Activated gamma-delta T cell treated with anti-CD3 and anti-CD28 coated beads, Interleukin-2, amount 50 U/mL, for 16 hours (primary cell): ENCODE data around the gene LMTK3.
"Not testable (repeated sequence)": the region's sequence is repeated elsewhere in the genome, so short reads cannot be mapped to it uniquely, and the experiment has no call there.

Experiments
- DNase-seq: peaks from one replicate; pipeline ENCODE4 v3.0.0-alpha.2; 2020; ENCODE audit warnings: low read depth

The LMTK3 gene

DNA sequence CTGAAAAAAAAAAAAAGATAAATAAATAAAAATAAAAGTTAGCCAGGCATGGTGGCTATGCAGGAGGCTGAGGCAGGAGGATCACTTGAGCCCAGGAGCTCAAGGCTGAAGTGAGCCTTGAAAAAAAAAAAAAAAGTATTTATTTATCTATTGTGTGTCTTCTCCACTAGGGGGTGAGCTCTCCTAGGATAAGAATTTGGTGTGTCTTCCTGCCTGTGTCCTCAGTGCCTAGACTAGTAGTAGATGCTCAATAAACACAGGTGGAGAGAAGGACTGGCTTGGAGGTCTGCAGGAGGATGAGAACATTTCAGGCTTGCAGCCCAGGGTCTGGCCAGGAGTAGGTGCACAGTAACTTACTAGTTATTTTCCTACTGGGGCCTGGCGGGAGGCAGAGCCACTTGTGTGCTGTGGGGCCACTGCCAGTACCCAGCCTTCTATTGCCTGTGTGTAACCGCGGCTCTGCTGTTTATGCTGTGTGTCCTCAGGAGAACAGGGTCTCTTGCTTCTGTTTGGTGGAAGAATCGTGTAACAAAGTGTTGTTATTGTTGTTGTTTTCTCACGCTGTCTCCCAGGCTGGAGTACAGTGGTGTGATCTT lies 5.4 kb downstream of the LMTK3 start:
- no peak for DNase-seq

DNA sequence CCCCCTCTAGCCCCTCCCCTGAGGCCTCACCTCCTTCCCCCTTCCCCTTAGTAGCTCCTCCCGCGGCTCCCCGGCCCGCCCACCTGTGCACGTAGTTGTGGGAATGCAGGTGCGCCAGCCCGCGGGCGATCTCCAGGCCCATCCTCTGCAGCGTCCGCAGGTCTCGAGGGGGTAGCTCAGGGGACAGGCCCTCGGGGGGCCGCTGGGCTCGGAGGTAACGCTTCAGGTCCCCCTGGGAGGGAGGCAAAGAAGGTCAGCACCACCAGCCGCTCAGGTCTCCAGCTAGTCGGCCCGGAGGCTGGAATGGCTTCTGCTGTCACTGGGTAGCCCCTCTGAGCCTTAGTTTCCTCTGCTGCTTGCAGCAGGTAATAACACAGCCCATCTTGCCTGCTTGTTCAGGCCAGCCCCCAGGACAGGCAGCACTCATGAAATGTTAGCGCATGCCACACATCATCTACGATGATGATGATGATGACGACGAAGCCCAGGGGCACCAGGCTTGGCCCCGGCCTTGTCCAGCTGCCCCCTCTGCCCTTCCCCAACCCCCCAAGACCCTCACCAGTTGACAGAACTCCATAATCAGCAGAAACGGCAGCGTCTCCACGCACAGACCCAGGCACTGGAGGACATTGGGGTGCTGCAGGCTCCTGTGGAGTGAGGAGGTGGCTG lies 9.2 kb downstream of the LMTK3 start:
- DNase-seq = no peak

DNA sequence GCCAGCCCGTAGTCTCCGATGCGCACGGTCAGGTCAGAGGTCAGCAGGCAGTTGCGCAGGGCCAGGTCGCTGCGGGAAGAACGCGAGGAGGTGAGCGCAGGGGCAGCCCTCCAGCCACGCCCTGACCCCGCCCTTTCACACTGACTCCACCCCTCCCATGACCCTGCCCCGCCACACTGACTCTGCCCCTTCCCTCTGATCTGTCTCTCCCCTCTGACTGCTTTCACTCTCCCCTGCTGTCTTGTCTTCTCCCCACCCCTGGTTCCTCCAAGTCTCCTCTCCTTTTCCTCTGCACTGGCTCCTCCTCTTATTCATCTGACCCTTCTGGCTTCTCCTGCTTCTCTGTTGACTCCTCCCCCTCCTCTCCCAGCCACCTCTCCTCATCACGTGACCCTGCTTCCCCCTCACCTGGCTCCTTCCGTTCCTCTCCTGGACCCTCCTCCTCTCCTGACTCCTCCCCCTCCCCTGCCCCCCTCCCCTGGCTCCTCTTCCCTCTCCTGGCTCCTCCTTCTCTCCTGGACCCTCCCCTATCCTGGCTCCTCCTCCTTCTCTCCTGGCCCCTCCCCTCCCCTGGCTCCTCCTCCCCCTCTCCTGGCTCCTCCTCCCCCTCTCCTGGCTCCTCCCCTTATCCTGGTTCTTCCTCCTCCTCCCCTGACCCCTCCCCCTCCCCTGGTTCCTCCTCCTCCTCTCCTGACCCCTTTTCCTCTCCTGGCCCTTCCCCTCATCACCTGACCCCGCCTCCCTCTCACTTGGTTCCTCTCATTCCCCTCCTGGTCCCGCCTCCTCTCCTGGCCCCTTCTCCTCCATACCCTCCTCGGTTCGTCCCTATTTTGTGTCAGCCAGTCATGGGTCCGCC lies 9.9 kb downstream of the LMTK3 start:
- no peak for DNase-seq

DNA sequence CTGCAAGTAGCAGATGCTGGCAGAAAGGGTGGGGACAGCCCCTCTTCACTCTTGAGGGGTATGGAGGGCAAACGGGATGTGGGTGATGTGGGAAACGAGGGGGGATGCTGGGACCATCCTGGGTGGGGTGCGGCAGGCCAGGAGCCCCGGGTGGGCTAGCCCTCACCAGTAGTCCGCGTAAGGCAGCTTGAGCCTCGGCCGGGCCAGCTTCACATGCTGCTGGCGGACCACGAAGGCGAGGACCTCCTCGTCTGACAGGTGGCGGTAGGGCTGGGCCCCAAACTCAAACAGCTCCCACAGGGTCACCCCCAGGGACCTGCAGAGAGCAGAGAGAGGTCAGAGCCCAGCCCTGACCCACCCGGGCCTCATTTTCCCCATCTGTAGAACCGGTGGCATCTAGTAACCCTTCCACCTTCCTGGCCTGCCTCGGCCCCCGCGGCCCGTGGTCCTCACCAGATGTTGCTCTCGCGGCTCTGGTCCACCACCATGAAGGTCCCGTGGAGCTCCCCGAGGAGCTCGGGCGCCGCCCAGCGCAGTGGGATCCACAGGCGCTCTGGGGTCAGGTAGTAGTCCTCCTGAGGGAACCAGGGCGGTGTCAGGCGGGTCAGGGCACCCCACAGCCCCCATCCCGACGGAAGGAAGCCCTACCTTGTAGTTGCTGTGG lies 10.7 kb downstream of the LMTK3 start:
- DNase-seq = no peak

DNA sequence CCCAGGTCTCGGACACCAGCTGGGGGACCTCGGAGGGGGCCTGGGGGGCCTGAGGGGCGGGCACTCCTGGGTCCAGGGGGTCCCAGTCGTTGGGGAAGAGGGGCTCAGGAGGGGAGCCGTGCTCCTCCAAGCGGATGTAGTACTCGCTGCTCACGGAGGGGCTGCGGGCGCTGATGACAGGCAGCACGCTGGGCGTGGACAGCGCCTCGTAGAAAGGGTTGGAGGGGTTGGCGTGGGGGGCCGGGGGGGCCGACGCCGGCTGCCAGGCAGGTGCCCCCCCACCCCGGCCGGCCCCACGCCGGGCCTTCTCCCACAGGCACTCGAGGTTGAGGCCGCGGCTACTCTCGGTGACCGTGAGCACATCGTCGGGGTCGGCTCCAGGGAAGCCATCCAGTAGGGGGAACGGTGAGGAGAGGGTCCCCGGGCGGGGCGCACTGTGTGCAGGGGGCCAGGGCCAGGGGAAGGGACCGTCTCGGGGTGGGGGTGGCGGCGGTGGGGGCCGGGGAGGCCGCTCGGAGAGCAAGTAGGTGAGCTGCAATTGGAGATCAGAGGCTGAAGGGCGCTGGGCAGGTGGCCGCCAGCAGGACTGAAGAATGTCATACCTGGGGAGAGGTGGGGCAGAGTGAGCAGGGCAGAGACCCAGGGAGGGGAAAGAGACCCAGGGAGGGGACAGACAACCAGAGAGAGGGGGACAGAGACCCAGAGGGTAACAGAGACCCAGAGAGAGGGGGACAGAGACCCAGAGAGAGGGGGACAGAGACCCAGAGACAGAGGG lies 12.1 kb downstream of the LMTK3 start:
- no peak for DNase-seq

DNA sequence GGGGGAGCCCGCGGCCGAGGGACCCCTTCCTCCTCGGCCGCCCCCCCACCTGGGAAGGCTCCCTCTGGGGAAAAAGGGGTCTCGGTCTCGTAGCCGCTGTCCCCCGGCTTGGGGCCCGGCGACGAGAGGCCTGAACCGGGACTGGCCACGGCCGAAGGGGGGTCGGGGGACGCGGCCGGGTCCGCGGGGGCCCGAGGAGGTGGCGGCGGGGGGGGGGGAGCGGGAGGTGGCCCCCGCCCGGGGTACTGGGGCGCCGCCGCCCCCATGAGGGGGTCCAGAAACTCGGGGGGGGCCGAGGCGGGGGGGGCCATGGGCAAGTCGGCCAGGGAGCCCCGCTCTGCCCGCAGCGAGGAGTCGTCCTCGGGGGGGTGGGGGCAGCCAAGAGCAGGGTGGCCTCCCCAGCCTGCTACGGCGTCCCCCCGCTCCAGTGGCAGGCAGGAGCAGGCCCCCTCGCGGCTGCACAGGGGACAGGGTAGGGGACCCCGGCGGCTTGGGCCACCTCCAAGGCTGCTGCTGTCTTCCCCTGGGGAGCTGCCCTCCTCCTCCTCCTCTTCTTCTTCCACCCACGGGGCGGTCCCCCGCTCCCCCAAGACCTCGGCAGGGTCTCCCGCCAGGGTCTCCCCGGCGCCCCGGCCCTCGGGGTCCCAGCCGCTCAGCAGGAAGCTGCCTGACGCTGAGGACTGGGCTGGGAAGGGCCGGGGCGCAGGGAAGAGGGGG lies 12.9 kb downstream of the LMTK3 start:
- no peak for DNase-seq

DNA sequence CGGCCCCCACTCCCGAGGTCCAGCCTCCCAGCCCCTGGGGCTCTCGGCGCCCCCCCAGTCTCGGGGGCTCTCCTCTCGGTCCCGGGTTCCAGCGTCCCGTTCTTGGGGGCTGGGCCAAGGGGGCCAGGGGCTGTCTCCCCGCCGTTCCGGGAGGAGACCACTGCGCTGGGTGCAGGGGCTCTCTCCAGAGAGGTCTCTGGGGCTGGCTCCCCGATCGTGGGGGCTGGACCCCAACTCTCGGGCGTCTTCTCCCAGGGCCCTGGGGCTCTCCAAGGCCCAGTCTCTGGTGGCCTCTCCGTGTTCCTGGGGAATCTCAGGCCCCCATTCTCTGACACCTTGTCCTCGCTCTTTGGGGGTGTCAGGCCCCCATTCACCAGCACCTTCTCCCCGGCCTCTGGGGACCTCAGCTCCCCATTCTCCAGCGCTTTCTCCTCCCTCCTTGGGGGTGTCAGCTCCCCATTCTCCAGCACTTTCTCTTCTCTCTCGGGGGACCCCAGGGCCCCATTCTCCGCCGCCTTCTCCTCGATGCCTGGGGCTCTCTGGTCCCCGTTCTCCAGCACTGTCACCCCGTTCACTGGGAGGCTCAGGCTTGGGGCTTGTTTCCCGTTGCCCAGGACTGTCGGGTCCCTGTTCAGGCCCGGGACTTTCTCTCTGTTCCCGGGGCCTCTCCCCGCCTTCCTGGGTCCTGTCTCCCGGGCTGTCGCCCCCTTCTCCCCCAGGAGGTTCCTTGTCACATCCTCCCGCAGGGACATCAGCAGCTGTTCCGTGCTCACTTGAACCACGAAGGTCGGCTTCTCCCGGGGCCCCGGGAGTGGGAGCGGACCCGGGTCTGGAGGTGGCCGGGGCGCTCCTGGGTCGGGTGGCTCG lies 13.7 kb downstream of the LMTK3 start:
- DNase-seq = no peak

DNA sequence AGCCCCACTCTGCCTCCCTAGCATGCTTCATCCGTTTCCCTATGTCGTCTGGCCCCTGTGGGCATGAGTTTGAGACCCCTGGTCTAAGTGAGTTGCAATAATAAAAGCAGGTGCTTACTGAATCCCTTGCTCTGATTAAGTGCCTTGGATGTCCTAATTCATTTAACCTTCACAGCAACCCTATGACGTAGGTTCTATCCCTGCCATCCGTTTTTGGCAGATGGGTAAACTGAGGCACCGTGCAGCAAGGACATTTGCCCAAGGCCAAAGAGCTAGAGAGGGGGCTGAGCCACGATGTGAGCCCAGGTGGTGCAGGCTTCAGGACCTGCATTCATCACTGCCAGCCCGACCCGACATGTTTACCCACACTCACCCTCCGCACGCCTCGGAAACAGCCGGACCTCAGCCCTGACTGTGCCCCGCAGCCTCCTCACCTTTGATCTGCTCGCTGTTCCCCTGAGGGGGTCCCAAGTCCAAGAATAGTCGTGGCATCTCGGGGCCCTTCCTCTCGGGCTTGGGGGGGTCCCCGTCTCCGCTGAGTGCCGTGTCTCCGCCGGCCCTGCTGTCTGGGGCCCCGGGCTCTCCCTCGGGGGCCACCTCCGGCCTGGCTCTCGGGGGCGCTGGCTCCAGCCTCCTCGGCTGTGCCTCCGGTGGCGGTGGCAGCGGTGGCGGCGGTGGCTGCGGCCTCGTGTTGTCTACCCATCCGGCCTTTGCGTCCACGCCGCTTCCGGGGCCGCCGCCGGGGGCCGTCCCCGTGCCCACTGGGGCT lies 14.5 kb downstream of the LMTK3 start:
- no peak for DNase-seq

DNA sequence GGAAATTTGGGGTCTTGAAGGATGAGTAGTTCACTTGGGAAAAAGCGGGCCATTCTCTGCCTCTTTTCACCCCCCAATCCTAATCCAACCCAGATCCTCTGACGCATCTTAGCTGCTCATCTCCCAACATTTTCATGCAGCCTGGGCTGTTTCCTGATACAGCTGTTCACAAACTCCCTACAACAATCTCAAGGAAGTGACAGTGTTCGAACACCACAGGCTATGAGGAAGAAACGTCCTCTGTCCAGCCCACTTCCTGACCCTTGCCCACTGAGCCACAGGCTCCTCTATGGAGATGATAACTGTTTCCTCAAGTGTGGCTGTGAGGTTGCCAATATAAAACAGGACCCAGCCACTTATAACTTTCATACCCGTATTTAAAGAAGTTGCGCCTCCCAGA lies 16.2 kb downstream of the LMTK3 start:
- DNase-seq = no peak

DNA sequence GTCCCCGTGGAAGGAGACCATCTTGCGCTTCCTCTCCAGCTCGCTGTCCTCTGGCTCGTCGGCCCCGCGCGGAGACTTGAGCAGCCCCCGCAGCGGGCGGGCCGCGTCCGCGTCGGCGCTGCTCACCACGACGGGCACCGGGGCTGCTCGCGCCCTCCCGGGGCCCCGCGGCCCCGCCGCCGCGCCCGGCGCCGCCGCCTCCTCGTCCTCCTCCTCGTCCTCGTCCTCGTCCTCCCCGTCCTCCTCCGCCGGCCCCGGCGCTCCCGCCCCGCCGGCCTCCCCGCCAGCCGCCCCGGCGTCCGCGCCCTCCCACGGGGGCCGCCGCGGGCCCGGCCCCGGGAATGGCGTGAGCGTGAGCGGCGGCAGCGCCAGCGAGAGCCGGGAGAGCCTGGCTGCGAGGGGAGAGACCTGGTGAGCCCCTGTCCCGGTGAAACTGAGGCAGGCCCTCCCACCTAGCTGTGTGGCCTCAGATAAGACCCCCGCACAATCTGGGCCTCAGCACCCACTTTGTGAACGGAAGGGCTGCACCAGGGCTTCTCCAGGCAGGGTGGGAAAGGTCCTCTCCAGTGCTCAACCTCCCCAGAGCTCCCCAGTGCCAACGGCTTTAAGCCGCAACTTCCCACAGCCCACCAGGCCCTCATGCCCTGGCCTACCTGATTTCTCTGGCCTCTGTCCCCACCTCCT lies 17.8 kb downstream of the LMTK3 start:
- no peak for DNase-seq

DNA sequence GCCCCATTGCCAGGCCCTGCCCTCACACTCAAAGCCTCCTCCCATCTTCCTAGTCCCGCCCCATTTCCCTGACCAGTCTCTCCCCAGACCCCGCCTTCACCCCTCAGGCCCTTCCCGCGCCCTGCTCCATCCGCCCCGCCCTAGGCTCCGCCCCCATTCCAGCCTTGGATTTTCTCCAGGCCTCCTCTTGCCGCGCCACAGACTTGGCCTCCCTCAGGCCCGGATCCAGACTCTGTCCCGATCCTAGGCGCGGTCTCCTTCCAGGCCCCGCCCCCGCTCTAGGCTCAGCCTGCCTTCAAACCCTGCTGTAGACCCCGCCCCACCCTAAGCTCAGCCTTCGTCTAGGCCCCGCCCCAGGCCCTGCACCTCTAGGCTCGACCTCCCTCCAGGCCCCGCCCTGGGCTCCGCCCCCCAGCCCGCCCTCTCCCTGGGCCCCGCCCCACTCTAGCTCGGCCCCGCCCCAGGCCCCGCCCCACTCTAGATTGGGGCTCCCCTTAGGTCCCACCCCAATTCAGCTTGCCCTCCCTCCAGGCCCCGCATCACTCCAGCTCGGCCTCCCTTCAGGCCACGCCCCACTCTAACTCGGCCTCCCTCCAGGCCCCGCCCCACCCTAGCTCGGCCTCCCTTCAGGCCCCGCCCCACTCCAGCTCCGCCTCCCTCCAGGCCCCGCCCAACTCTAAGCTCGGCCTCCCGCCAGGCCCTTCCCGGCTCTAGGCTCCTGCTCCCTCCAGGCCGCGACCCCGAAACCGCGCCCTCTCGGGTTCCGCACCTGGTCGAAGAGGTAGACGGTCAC lies 18.5 kb downstream of the LMTK3 start:
- DNase-seq = peak; percentile 59

DNA sequence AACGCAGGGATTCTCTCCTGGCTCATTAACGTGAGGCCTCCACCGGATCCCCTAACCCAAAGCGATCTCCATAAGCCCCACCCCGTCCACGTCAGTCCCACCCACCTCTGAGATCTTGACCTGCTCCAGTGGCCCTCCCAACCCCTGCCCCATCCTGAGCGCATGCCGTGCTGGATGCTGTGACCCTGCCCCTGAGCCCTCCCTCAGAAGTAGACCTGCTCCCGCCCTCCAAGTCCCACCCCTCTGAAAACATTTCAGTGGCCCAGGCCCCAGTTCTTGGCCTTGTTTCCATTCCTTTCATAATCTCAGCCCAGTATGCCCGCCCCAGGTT lies 19.9 kb downstream of the LMTK3 start:
- no peak for DNase-seq

DNA sequence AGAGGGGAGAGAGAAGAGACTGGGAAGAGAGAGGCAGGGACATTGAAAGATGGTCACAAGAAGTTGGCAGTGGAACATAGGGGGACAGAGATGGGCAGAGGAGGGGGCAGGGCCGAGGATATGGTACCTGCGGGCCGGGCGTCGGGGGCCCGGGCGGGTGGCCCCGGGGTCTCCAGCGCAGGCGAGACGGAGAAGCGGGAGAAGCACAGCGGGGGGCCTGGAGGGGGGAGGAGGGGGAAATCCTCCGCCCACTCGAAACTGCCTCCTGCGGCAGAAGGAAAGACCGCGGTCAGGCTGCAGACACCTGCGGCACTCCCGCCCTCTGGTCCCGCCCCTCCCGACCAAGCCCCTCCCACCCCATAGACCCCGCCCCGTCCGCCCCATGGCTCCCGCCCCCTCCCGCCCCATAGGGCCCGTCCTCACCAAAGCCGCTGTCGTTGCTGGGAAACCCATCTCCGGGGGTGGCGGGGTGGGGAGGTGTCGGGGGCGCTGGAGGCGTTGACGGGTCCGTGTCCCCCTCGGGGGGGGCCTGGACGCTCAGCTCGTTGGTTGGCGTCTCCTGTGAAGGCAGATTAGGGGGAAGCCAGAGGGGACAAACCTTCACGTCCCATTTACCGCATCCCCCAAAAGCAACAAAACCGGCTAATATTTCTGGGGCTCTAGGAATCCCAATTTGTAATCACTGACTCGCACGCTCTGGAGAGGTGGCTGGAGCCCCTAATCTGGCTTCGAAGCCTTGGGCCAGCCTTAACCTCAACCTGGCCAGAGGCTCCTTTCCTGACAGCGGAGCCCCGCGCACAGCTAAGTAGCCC lies 20.4 kb downstream of the LMTK3 start:
- peak; percentile 46 for DNase-seq

DNA sequence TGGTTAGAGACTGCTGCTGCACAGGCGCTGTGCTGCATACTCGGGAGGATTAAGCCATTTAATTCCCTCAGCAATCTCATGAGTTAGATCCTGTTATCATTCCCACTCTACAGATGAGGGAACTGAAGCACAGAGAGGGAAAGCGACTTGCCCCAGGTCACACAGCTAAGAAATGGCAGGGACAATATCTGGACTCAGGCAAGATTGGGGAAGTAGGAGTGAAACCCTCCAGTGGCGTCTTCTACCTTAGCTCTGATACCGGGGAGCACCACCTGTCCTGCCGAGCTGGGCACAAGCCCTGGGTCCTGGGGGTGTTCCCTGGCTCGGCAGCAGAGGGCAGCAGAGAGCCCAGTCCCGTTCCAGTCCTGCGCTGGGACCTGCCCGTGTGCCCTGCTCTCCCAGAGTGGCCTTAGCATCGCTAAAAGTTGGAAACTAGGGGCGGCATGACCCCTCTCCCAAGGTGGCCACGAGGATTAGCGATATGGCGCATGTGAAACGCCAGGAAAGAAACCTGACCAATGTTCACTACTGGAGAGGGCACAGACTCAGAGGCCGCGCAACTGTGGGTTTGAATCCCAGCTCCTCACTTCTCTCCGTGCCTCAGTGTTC lies 21.9 kb downstream of the LMTK3 start:
- DNase-seq = peak; percentile 70

DNA sequence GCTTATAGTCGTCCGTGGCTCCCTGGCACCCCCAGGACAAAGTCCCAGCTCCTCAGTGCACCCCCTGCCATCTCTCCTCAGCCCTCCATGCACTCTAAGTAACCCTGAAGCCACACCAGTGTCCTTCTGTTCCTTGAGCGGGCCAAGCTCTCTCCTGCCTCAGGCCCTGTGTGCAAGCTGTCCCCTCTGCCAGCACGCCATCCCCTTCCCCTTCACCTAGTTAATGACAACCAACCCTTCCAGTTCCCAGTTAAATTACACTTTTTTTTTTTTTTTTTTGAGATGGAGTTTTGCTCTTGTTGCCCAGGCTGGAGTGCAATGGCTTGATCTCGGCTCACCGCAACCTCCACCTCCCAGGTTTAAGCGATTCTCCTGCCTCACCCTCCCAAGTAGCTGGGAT lies 23.2 kb downstream of the LMTK3 start:
- DNase-seq = not testable (repeated sequence)

DNA sequence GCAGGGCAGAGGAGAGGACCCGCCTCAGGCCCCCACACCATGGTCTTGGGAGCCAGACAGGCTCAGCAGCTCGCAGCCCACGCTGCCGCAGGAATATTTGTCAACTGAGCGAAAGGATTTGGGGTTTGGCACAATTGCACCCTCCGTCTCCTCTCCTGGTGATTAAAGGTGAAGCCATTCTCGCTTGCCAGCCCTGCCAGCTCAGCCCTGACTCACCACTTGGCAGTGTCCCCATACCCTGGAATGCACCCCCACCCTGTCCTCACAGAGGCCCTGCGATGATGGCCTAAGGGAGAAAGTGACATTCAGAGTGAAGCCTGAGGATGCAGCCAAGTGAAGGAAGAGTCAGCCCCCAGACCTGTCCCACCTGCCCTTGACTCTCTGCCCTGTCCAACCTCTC lies 23.7 kb downstream of the LMTK3 start:
- DNase-seq = no peak

DNA sequence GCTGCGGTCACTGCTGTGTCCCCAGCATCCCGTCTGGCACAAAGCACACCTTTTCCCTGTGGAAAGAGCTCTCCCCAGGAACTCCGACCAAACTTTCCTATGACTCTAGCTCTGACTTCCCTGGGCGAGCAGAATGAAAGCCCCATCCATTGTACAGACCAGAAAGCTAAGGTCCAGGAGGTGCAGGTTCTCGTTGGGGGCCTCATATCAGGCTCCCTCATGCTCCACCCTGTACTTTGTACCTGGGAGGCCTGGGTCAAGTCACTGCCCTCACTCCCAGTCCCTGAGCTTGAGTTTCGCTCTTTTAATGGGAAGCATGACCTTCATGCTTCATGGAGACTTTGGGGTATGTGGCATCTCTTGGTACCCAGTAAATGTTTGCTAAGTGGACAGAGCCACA lies 24.1 kb downstream of the LMTK3 start:
- DNase-seq = no peak
